ENCODE measurements around the gene HHIPL1. TPM values are rescaled to one million over a fixed set of nuclear protein-coding genes. Genes with fewer than 3 reads are reported as not detected.

The HHIPL1 gene
- total RNA-seq, 1 donor from 2014 or later: 2.7 TPM

DNA sequence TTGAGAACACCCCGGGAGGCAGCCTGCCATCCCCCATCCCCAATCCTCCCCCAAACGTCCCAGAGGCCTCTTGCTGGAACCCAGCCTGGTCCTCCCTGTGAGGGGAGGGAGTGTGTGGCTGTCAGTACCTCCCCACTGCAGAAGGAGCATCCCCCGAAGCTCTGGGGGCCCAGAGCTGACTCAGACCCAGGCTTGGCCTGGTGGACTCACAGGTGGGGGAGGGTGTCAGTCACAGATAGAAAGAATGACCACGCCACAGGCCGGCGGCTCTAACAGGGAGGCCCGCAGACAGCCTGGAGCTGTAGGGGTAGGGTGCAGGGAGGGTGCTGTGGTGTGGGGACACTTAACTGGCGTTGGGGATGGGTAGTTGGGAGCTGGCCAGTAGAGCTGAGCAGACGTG, 5.3 kb downstream of the HHIPL1 start:
- Mint-ChIP-seq H3K36me3 (ENCODE audit: unreplicated experiment) (no peaks in the 10 kb centered on the region), H3K27ac (ENCODE audit: unreplicated experiment) (no peak overlapping the region), H3K27me3 (ENCODE audit: unreplicated experiment) (no peaks in the 10 kb centered on the region), H3K4me1 (ENCODE audit: unreplicated experiment) (peaks cover 5% of the 10 kb centered on the region), H3K4me3 (ENCODE audit: unreplicated experiment) (no peak overlapping the region), H3K9me3 (ENCODE audit: unreplicated experiment) (no peaks in the 10 kb centered on the region)
- TF ChIP-seq, protein P1, sequence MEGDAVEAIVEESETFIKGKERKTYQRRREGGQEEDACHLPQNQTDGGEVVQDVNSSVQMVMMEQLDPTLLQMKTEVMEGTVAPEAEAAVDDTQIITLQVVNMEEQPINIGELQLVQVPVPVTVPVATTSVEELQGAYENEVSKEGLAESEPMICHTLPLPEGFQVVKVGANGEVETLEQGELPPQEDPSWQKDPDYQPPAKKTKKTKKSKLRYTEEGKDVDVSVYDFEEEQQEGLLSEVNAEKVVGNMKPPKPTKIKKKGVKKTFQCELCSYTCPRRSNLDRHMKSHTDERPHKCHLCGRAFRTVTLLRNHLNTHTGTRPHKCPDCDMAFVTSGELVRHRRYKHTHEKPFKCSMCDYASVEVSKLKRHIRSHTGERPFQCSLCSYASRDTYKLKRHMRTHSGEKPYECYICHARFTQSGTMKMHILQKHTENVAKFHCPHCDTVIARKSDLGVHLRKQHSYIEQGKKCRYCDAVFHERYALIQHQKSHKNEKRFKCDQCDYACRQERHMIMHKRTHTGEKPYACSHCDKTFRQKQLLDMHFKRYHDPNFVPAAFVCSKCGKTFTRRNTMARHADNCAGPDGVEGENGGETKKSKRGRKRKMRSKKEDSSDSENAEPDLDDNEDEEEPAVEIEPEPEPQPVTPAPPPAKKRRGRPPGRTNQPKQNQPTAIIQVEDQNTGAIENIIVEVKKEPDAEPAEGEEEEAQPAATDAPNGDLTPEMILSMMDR (IDR thresholded peaks at IDR 0.05): no peak
- DNase-seq (ENCODE audit: extremely low spot score, unreplicated experiment): no peak

DNA sequence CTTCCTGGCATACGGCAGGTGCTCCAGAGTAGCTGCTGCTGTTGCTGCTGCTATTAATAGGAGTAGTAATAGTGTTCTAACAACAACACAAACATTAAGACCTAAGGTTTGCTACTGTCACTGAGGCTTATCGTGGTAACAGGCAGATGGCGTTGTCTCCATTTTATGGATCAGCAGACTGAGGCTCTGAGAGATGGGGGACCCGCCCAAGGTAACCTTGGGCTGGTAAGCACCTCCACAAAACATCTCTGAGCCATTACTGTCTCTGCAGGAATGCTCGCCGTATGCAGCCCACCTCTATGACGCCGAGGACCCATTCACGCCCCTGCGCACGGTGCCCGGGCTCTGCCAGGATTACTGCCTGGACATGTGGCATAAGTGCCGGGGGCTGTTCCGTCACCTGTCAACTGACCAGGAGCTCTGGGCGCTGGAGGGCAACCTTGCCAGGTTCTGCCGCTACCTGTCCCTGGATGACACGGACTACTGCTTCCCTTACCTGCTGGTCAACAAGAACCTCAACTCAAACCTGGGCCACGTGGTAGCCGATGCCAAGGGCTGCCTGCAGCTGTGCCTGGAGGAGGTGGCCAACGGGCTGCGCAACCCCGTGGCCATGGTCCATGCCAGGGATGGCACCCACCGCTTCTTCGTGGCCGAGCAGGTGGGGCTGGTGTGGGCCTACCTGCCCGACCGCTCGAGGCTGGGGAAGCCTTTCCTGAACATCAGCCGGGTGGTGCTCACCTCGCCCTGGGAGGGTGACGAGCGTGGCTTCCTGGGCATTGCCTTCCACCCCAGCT, 7.2 kb downstream of the HHIPL1 start:
- H3K27ac Mint-ChIP-seq (ENCODE audit: unreplicated experiment): no peak overlapping the region
- H3K4me1 Mint-ChIP-seq (ENCODE audit: unreplicated experiment): peaks cover 1% of the 10 kb centered on the region
- no peaks in the 10 kb centered on the region for H3K27me3 Mint-ChIP-seq (ENCODE audit: unreplicated experiment)
- no peak overlapping the region for H3K4me3 Mint-ChIP-seq (ENCODE audit: unreplicated experiment)
- DNase-seq (ENCODE audit: extremely low spot score, unreplicated experiment): peak; percentile 84
- TF ChIP-seq, protein P1 (IDR thresholded peaks at IDR 0.05): no peak
- no peaks in the 10 kb centered on the region for H3K36me3 Mint-ChIP-seq (ENCODE audit: unreplicated experiment)
- no peaks in the 10 kb centered on the region for H3K9me3 Mint-ChIP-seq (ENCODE audit: unreplicated experiment)

DNA sequence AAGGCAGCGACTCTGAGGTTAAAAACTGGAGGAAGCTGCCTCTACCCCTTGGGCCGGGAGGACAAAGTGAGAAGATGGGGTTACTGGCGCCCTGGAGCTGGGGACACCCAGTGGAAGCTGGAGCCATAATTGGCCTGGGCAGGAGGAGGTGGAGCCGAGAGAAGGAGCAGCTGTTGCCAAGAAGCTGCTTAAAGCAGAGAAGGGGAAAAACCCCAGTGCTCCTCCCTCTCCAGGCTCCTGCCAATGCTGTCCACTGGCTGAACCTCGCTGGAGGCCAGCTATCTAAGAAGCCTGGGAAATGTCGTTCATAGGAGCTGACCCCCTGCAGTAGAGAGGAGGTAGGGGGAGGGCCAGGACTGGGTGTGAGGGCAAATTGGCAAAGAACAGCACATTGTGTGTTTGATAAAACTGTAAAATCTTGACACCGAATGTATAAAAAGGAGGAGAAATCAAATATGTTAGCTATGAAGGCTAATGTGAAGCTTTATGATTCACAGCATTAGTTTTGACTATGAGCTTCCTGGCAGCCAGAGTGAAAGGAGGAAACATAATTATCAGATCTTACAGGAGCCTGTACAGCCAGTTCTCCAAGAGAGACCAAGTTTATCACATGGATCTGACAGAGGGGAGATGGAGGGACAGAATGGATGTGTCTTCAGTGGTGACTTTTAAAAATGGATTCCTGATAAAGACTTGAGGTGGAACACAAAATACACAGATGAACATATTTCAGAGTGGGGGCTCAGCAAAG, 9.5 kb downstream of the HHIPL1 start:
- Mint-ChIP-seq H3K9me3 (ENCODE audit: unreplicated experiment) (no peaks in the 10 kb centered on the region), H3K27ac (ENCODE audit: unreplicated experiment) (no peak overlapping the region), H3K27me3 (ENCODE audit: unreplicated experiment) (no peaks in the 10 kb centered on the region), H3K36me3 (ENCODE audit: unreplicated experiment) (no peaks in the 10 kb centered on the region), H3K4me1 (ENCODE audit: unreplicated experiment) (peaks cover 3% of the 10 kb centered on the region), H3K4me3 (ENCODE audit: unreplicated experiment) (no peak overlapping the region)
- DNase-seq (ENCODE audit: extremely low spot score, unreplicated experiment): no peak
- TF ChIP-seq, protein P1 (IDR thresholded peaks at IDR 0.05): no peak

DNA sequence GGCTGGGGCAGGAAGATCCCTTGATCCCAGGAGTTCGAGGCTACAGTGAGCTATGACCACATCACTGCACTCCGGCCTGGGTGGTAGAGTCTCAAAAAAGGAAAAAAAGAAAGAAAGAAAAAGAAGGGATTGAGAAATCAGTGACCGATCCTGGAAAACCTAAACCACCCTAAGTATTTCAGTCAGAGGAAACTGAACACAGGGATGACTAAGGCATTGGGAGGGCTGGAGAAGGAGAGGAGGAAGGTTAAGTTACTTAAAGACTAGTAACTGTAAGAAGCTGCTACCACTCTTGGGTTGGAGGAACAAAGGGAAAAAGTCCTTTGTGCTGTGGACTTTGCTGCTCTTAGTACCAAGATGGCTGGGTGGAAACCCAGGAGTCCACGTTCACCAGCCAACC, 10.6 kb downstream of the HHIPL1 start:
- H3K27ac Mint-ChIP-seq (ENCODE audit: unreplicated experiment): no peak overlapping the region

More for the DNA sequence above, 10.6 kb downstream of the HHIPL1 start:
- H3K9me3 Mint-ChIP-seq (ENCODE audit: unreplicated experiment): no peaks in the 10 kb centered on the region
- H3K36me3 Mint-ChIP-seq (ENCODE audit: unreplicated experiment): no peaks in the 10 kb centered on the region
- no peaks in the 10 kb centered on the region for H3K27me3 Mint-ChIP-seq (ENCODE audit: unreplicated experiment)
- no peak overlapping the region for H3K4me3 Mint-ChIP-seq (ENCODE audit: unreplicated experiment)
- no peak for DNase-seq (ENCODE audit: extremely low spot score, unreplicated experiment)
- TF ChIP-seq, protein P1 (IDR thresholded peaks at IDR 0.05): no peak
- H3K4me1 Mint-ChIP-seq (ENCODE audit: unreplicated experiment): peaks cover 6% of the 10 kb centered on the region
